ENCODE results near the gene MED25. TPM values are rescaled to one million over a fixed set of nuclear protein-coding genes. Genes with fewer than 3 reads are reported as not detected.

Gene MED25
- total RNA-seq, 1 experiment from 2014 or later = 39.9 TPM

GRCh38 chr19:49859682-49860335 lies 41.7 kb downstream of the MED25 start:
- intact Hi-C loops (cut with micrococcal nuclease) = loop anchor here (10.0 kb wide), 1 partner anchor 185 kb away; the partner anchor contains the start of gene PRMT1
- Mint-ChIP-seq H3K4me1 (ENCODE audit: insufficient read depth, unreplicated experiment) (no peaks in the 10 kb centered on the region), H3K27ac (ENCODE audit: low read depth, unreplicated experiment) (no peak overlapping the region), H3K27me3 (ENCODE audit: insufficient read depth, unreplicated experiment) (no peaks in the 10 kb centered on the region), H3K4me3 (ENCODE audit: unreplicated experiment) (no peak overlapping the region), H3K36me3 (ENCODE audit: insufficient read depth, unreplicated experiment) (peaks cover 79% of the 10 kb centered on the region), H3K9me3 (ENCODE audit: unreplicated experiment) (no peaks in the 10 kb centered on the region)
- no peak for DNase-seq (ENCODE audit: unreplicated experiment)
- no TSS peak for BruUV-seq (replicated peaks)
- ChIA-PET POLR2A (interaction anchor here (1.2 to 1.3 kb wide), 3 partner anchors 8 to 10 kb away, joined by 3 to 11 read pairs (median 4); partner anchors contain the start of gene PTOV1), CTCF (no interaction called here)
- no peak for TF ChIP-seq CTCF (IDR thresholded peaks at IDR 0.05; ENCODE audit: unreplicated experiment)

- Mint-ChIP-seq H3K4me1 (ENCODE audit: insufficient read depth, unreplicated experiment) (no peaks in the 10 kb centered on the region), H3K27ac (ENCODE audit: low read depth, unreplicated experiment) (no peak overlapping the region), H3K4me3 (ENCODE audit: unreplicated experiment) (no peak overlapping the region), H3K9me3 (ENCODE audit: unreplicated experiment) (no peaks in the 10 kb centered on the region), H3K36me3 (ENCODE audit: insufficient read depth, unreplicated experiment) (peaks cover 82% of the 10 kb centered on the region), H3K27me3 (ENCODE audit: insufficient read depth, unreplicated experiment) (no peaks in the 10 kb centered on the region)
- no peak for DNase-seq (ENCODE audit: unreplicated experiment)
- BruUV-seq (replicated peaks) = TSS peak; percentile 33
- CTCF ChIA-PET = no interaction called here
- TF ChIP-seq CTCF (IDR thresholded peaks at IDR 0.05; ENCODE audit: unreplicated experiment) = no peak
- intact Hi-C loops (cut with micrococcal nuclease) = no loop called here
- POLR2A ChIA-PET = interaction anchor here (1.3 kb wide), 1 partner anchor 9 kb away, joined by 4 read pairs; no protein-coding TSS in a partner anchor
Observed at GRCh38 chr19:49860336-49861102, 42.4 kb downstream of the MED25 start.

DNA sequence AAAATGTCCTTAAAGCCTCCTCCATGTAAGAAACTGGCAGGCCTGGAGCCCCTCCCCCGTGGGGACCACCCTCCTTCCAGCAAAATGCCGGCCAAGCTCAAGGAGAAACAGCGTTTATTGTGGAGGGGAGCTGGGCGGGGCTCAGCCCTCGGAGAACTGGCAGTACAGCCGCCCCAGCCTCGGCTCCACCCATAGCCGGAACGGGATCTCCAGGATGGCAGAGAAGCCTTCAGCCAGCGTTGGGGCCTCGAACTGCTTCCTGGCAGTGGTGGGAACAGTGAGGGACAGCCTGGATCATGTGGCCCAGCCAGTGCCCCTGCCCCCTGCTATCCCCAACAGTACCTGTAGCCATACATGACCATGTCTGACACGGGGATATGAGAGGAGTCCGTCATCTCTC lies 43.0 kb downstream of the MED25 start:
- Mint-ChIP-seq H3K9me3 (ENCODE audit: unreplicated experiment) (no peaks in the 10 kb centered on the region), H3K27me3 (ENCODE audit: insufficient read depth, unreplicated experiment) (no peaks in the 10 kb centered on the region), H3K4me1 (ENCODE audit: insufficient read depth, unreplicated experiment) (no peaks in the 10 kb centered on the region), H3K36me3 (ENCODE audit: insufficient read depth, unreplicated experiment) (peaks cover 82% of the 10 kb centered on the region), H3K4me3 (ENCODE audit: unreplicated experiment) (no peak overlapping the region), H3K27ac (ENCODE audit: low read depth, unreplicated experiment) (no peak overlapping the region)
- no peak for TF ChIP-seq CTCF (IDR thresholded peaks at IDR 0.05; ENCODE audit: unreplicated experiment)
- intact Hi-C loops (cut with micrococcal nuclease) = no loop called here
- DNase-seq (ENCODE audit: unreplicated experiment) = no peak
- ChIA-PET POLR2A (interaction anchor here (1.3 kb wide), 1 partner anchor 9 kb away, joined by 4 read pairs; no protein-coding TSS in a partner anchor), CTCF (no interaction called here)
- BruUV-seq (replicated peaks) = no TSS peak

DNA sequence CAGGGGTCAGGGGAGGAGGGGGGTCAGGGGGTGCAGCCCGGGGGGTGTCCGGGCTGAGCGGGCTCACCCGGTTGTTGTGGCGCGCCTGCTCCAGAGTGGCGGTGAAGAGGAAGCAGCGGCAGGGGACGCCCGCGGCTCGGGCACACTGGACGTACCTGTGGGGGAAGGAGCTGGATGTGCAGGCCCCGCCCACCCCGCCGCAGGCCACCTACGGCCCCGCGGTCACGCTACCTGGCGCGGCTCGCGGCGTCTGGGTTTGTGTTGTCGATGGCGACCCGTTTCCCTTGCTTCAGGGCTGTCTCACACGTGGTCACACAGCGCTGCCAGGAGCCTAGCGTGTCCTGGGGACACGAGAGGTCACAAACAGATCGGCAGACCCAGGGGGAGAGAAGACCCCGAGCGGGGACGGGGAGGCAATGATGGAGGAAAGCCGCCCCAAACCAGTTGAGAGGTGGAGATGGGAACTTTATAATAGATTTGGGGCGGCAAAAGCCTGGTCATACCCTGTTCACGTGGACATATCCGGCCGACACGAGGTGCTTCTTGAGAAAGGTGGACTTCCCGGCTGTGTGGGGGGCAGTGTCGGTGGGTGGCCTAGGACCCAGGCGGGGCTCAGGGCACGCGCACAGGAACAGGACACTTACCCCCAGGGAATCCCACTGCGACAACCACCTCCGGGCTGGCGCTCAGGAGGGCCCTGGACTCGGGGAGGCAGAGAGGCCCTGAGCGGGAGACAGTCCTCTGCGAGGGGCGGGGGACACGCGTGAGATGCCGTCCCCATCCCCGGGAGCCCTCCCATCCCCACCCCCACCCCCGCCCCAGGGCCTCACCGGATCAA lies 43.7 kb downstream of the MED25 start:
- DNase-seq (ENCODE audit: unreplicated experiment) = no peak
- POLR2A ChIA-PET = interaction anchor here (1.3 kb wide), 1 partner anchor 10 kb away, joined by 4 read pairs; no protein-coding TSS in a partner anchor
- no peak overlapping the region for H3K27ac Mint-ChIP-seq (ENCODE audit: low read depth, unreplicated experiment)
- no TSS peak for BruUV-seq (replicated peaks)
- peaks cover 82% of the 10 kb centered on the region for H3K36me3 Mint-ChIP-seq (ENCODE audit: insufficient read depth, unreplicated experiment)
- peaks cover 2% of the 10 kb centered on the region for H3K4me1 Mint-ChIP-seq (ENCODE audit: insufficient read depth, unreplicated experiment)
- intact Hi-C loops (cut with micrococcal nuclease) = no loop called here
- H3K4me3 Mint-ChIP-seq (ENCODE audit: unreplicated experiment) = no peak overlapping the region
- CTCF ChIA-PET = no interaction called here
- H3K27me3 Mint-ChIP-seq (ENCODE audit: insufficient read depth, unreplicated experiment) = no peaks in the 10 kb centered on the region
- no peak for TF ChIP-seq CTCF (IDR thresholded peaks at IDR 0.05; ENCODE audit: unreplicated experiment)
- no peaks in the 10 kb centered on the region for H3K9me3 Mint-ChIP-seq (ENCODE audit: unreplicated experiment)

Data from MCF 10A (cell line).